ENCODE results near the gene SPEN.

DNA sequence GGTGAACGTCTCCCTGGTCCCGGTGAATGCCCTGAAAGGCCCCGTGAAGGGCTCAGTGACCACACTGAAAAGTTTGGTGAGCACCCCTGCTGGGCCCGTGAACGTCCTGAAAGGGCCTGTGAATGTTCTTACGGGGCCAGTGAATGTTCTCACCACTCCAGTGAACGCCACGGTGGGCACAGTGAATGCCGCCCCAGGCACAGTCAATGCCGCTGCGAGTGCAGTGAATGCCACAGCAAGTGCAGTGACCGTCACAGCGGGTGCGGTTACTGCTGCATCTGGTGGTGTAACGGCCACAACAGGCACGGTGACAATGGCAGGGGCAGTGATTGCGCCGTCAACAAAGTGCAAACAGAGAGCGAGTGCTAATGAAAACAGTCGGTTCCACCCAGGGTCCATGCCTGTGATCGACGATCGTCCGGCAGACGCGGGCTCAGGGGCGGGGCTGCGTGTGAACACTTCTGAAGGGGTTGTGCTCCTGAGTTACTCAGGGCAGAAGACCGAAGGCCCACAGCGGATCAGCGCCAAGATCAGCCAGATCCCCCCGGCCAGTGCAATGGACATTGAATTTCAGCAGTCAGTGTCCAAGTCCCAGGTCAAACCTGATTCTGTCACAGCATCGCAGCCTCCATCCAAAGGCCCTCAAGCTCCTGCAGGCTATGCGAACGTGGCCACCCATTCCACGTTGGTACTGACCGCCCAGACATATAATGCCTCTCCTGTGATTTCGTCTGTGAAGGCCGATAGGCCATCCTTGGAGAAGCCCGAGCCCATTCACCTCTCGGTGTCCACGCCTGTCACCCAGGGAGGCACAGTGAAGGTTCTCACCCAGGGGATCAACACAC lies 86.9 kb downstream of the SPEN start:
- TF ChIP-seq, protein P1, sequence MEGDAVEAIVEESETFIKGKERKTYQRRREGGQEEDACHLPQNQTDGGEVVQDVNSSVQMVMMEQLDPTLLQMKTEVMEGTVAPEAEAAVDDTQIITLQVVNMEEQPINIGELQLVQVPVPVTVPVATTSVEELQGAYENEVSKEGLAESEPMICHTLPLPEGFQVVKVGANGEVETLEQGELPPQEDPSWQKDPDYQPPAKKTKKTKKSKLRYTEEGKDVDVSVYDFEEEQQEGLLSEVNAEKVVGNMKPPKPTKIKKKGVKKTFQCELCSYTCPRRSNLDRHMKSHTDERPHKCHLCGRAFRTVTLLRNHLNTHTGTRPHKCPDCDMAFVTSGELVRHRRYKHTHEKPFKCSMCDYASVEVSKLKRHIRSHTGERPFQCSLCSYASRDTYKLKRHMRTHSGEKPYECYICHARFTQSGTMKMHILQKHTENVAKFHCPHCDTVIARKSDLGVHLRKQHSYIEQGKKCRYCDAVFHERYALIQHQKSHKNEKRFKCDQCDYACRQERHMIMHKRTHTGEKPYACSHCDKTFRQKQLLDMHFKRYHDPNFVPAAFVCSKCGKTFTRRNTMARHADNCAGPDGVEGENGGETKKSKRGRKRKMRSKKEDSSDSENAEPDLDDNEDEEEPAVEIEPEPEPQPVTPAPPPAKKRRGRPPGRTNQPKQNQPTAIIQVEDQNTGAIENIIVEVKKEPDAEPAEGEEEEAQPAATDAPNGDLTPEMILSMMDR (conservative IDR thresholded peaks at IDR 0.05; ENCODE audit: low read depth in 2 of 2), result no peak
- TF ChIP-seq EZH2phosphoT487 (IDR thresholded peaks at IDR 0.05; ENCODE audit: unreplicated experiment) (no peak), JUNB (IDR thresholded peaks at IDR 0.05; ENCODE audit: unreplicated experiment) (no peak), EZH2 (IDR thresholded peaks at IDR 0.05; ENCODE audit: low read depth, unreplicated experiment) (no peak), POLR2AphosphoS5 (IDR thresholded peaks at IDR 0.05; ENCODE audit: low read depth) (no peak), CREB1 (CRISPR knock-in tag; IDR thresholded peaks at IDR 0.05; ENCODE audit: low read depth) (no peak), NANOG (IDR thresholded peaks at IDR 0.05; ENCODE audit: borderline replicate concordance) (no peak), ZNF114 (CRISPR knock-in tag; IDR thresholded peaks at IDR 0.05) (no peak)
- TF ChIP-seq, protein P2, sequence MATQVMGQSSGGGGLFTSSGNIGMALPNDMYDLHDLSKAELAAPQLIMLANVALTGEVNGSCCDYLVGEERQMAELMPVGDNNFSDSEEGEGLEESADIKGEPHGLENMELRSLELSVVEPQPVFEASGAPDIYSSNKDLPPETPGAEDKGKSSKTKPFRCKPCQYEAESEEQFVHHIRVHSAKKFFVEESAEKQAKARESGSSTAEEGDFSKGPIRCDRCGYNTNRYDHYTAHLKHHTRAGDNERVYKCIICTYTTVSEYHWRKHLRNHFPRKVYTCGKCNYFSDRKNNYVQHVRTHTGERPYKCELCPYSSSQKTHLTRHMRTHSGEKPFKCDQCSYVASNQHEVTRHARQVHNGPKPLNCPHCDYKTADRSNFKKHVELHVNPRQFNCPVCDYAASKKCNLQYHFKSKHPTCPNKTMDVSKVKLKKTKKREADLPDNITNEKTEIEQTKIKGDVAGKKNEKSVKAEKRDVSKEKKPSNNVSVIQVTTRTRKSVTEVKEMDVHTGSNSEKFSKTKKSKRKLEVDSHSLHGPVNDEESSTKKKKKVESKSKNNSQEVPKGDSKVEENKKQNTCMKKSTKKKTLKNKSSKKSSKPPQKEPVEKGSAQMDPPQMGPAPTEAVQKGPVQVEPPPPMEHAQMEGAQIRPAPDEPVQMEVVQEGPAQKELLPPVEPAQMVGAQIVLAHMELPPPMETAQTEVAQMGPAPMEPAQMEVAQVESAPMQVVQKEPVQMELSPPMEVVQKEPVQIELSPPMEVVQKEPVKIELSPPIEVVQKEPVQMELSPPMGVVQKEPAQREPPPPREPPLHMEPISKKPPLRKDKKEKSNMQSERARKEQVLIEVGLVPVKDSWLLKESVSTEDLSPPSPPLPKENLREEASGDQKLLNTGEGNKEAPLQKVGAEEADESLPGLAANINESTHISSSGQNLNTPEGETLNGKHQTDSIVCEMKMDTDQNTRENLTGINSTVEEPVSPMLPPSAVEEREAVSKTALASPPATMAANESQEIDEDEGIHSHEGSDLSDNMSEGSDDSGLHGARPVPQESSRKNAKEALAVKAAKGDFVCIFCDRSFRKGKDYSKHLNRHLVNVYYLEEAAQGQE (IDR thresholded peaks at IDR 0.05; ENCODE audit: unreplicated experiment), result no peak
- TF ChIP-seq, protein P3, sequence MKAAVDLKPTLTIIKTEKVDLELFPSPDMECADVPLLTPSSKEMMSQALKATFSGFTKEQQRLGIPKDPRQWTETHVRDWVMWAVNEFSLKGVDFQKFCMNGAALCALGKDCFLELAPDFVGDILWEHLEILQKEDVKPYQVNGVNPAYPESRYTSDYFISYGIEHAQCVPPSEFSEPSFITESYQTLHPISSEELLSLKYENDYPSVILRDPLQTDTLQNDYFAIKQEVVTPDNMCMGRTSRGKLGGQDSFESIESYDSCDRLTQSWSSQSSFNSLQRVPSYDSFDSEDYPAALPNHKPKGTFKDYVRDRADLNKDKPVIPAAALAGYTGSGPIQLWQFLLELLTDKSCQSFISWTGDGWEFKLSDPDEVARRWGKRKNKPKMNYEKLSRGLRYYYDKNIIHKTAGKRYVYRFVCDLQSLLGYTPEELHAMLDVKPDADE (IDR thresholded peaks at IDR 0.05), result no peak

Data from GM23338 (cell line).